Mesendoderm (in vitro differentiated cells): ENCODE results near the gene P2RY6.

Experiments
- DNase-seq: peaks from one replicate; pipeline ENCODE4 v3.0.0; 2013
- H2AK5ac ChIP-seq: 2 replicates; pipeline ENCODE4 v1.6.1; 2013; ENCODE audit warnings: low read length, inconsistent platforms
- H2BK120ac ChIP-seq: 2 replicates; pipeline ENCODE4 v1.6.1; 2013; ENCODE audit warnings: low read depth, mild to moderate bottlenecking, low read length, moderate library complexity, mixed read lengths
- H2BK15ac ChIP-seq: replicated peaks from 2 replicates; pipeline ENCODE4 v1.6.1; 2013; ENCODE audit warnings: low read depth, mild to moderate bottlenecking, moderate library complexity
- H2BK5ac ChIP-seq: 2 replicates; pipeline ENCODE4 v1.6.1; 2013; ENCODE audit warnings: low read length, inconsistent platforms
- H3K18ac ChIP-seq: 2 replicates; pipeline ENCODE4 v1.6.1; 2013; ENCODE audit warnings: mild to moderate bottlenecking, low read length, mixed read lengths
- H3K23ac ChIP-seq: one replicate; pipeline ENCODE4 v1.6.1; 2013; ENCODE audit warnings: low read length
- H3K27ac ChIP-seq: 2 replicates; pipeline ENCODE4 v1.5.1; 2013; ENCODE audit warnings: low read depth, mild to moderate bottlenecking, inconsistent platforms, low read length, moderate library complexity
- H3K27me3 ChIP-seq: 2 replicates; pipeline ENCODE4 v1.6.1; 2013; ENCODE audit warnings: low read length, control low read depth, mild to moderate bottlenecking, inconsistent platforms; ENCODE audit not compliant: insufficient read depth, poor library complexity
- H3K36me3 ChIP-seq: 2 replicates; pipeline ENCODE4 v1.6.1; 2013; ENCODE audit warnings: low read length, inconsistent platforms; ENCODE audit not compliant: control insufficient read depth, insufficient read depth
- H3K4ac ChIP-seq: one replicate; pipeline ENCODE4 v1.6.1; 2013; ENCODE audit warnings: low read depth, mild to moderate bottlenecking, low read length, moderate library complexity
- H3K4me1 ChIP-seq: 2 replicates; pipeline ENCODE4 v1.6.1; 2013; ENCODE audit warnings: low read depth, low read length, inconsistent platforms; ENCODE audit not compliant: control insufficient read depth
- H3K4me2 ChIP-seq: 2 replicates; pipeline ENCODE4 v1.6.1; 2013; ENCODE audit warnings: low read length
- H3K4me3 ChIP-seq: 2 replicates; pipeline ENCODE4 v1.5.1; 2013; ENCODE audit warnings: mild to moderate bottlenecking, low read length
- H3K56ac ChIP-seq: one replicate; pipeline ENCODE4 v1.6.1; 2013; ENCODE audit warnings: low read length
- H3K79me1 ChIP-seq: 2 replicates; pipeline ENCODE4 v1.6.1; 2013; ENCODE audit warnings: low read length, inconsistent platforms
- H3K79me2 ChIP-seq: 2 replicates; pipeline ENCODE4 v1.6.1; 2013; ENCODE audit warnings: mild to moderate bottlenecking, low read length; ENCODE audit not compliant: control insufficient read depth, insufficient read depth
- H3K9ac ChIP-seq: 2 replicates; pipeline ENCODE4 v1.6.1; 2013; ENCODE audit warnings: low read length, inconsistent platforms
- H4K5ac ChIP-seq: one replicate; pipeline ENCODE4 v1.6.1; 2013; ENCODE audit warnings: low read length
- H4K8ac ChIP-seq: one replicate; pipeline ENCODE4 v1.6.1; 2013; ENCODE audit warnings: low read depth, mild to moderate bottlenecking, control low read depth, low read length, moderate library complexity
- WGBS: extraction: QIAGEN DNeasy Blood & Tissue Kit; methylation state at CpG from one replicate; pipeline ENCODE4 v1.1.7; 2013; ENCODE audit warnings: low lambda C conversion rate, missing lambda C conversion rate; ENCODE audit not compliant: insufficient coverage; ENCODE audit errors: extremely low coverage; 5-methylcytosine and 5-hydroxymethylcytosine counted together

P2RY6 gene

GRCh38 chr11:73236205-73236765, 35.9 kb upstream of the P2RY6 start:
- Histone ChIP-seq H2BK120ac (no peak overlapping the region), H3K4ac (no peak overlapping the region), H3K36me3 (no peaks in the 10 kb centered on the region), H3K18ac (no peak overlapping the region), H3K4me3 (no peak overlapping the region), H2AK5ac (no peak overlapping the region), H3K9ac (no peak overlapping the region), H2BK5ac (no peak overlapping the region), H3K27me3 (no peaks in the 10 kb centered on the region), H2BK15ac (no peak overlapping the region), H3K27ac (no peak overlapping the region), H3K23ac (no peak overlapping the region), H4K5ac (no peak overlapping the region), H4K8ac (no peak overlapping the region), H3K4me2 (no peak overlapping the region), H3K79me2 (no peaks in the 10 kb centered on the region), H3K4me1 (no peaks in the 10 kb centered on the region), H3K56ac (no peak overlapping the region), H3K79me1 (no peaks in the 10 kb centered on the region)
- no peak for DNase-seq
- no CpG with 5 or more reads among the region's 4 CpGs for WGBS

GRCh38 chr11:73236854-73237253, 35.3 kb upstream of the P2RY6 start:
- H3K79me2 ChIP-seq, result no peaks in the 10 kb centered on the region
- no peaks in the 10 kb centered on the region for H3K4me1 ChIP-seq
- H3K4me2 ChIP-seq, result no peak overlapping the region
- no peak overlapping the region for H3K18ac ChIP-seq
- no peak overlapping the region for H2AK5ac ChIP-seq
- no peaks in the 10 kb centered on the region for H3K27me3 ChIP-seq
- no peak overlapping the region for H2BK5ac ChIP-seq
- WGBS, result no CpG with 5 or more reads among the region's 6 CpGs
- H2BK15ac ChIP-seq, result no peak overlapping the region
- H4K8ac ChIP-seq, result no peak overlapping the region
- peak; percentile 77 for DNase-seq
- H3K23ac ChIP-seq, result no peak overlapping the region
- H3K27ac ChIP-seq, result no peak overlapping the region
- H3K36me3 ChIP-seq, result no peaks in the 10 kb centered on the region
- no peak overlapping the region for H3K56ac ChIP-seq
- H3K4me3 ChIP-seq, result no peak overlapping the region
- H3K79me1 ChIP-seq, result no peaks in the 10 kb centered on the region
- no peak overlapping the region for H3K4ac ChIP-seq
- H3K9ac ChIP-seq, result no peak overlapping the region
- no peak overlapping the region for H2BK120ac ChIP-seq
- H4K5ac ChIP-seq, result no peak overlapping the region

- Histone ChIP-seq H3K56ac (no peak overlapping the region), H3K27ac (no peak overlapping the region), H2BK5ac (no peak overlapping the region), H3K79me1 (no peaks in the 10 kb centered on the region), H3K9ac (no peak overlapping the region), H4K8ac (no peak overlapping the region), H2BK120ac (no peak overlapping the region), H3K4me2 (no peak overlapping the region), H4K5ac (no peak overlapping the region), H2AK5ac (no peak overlapping the region), H3K4me1 (no peaks in the 10 kb centered on the region), H3K27me3 (no peaks in the 10 kb centered on the region), H3K4ac (no peak overlapping the region), H3K23ac (no peak overlapping the region), H2BK15ac (no peak overlapping the region), H3K79me2 (no peaks in the 10 kb centered on the region), H3K4me3 (no peak overlapping the region), H3K36me3 (no peaks in the 10 kb centered on the region), H3K18ac (no peak overlapping the region)
- no peak for DNase-seq
- no CpG with 5 or more reads among the region's 10 CpGs for WGBS
Observed at GRCh38 chr11:73237471-73238290, 34.5 kb upstream of the P2RY6 start.

- Histone ChIP-seq H3K4me2 (no peak overlapping the region), H3K27me3 (no peaks in the 10 kb centered on the region), H3K4me3 (no peak overlapping the region), H3K9ac (no peak overlapping the region), H4K5ac (no peak overlapping the region), H3K27ac (no peak overlapping the region), H2BK120ac (no peak overlapping the region), H4K8ac (no peak overlapping the region), H2BK5ac (no peak overlapping the region), H3K36me3 (no peaks in the 10 kb centered on the region), H2AK5ac (no peak overlapping the region), H3K56ac (peak overlapping the region; percentile 15), H3K4ac (no peak overlapping the region), H3K79me2 (no peaks in the 10 kb centered on the region), H3K79me1 (no peaks in the 10 kb centered on the region), H3K23ac (no peak overlapping the region), H2BK15ac (no peak overlapping the region), H3K4me1 (no peaks in the 10 kb centered on the region), H3K18ac (no peak overlapping the region)
- WGBS, result no CpG with 5 or more reads among the region's 6 CpGs
- no peak for DNase-seq
Observed at GRCh38 chr11:73239111-73239521, 33.0 kb upstream of the P2RY6 start.

- Histone ChIP-seq H3K56ac (no peak overlapping the region), H3K18ac (no peak overlapping the region), H2BK120ac (no peak overlapping the region), H3K36me3 (no peaks in the 10 kb centered on the region), H3K4me3 (no peak overlapping the region), H3K27me3 (no peaks in the 10 kb centered on the region), H2BK15ac (no peak overlapping the region), H3K27ac (no peak overlapping the region), H3K23ac (no peak overlapping the region), H3K79me1 (no peaks in the 10 kb centered on the region), H3K9ac (no peak overlapping the region), H3K4ac (no peak overlapping the region), H4K8ac (no peak overlapping the region), H3K4me2 (no peak overlapping the region), H2BK5ac (no peak overlapping the region), H2AK5ac (no peak overlapping the region), H4K5ac (no peak overlapping the region), H3K79me2 (no peaks in the 10 kb centered on the region), H3K4me1 (no peaks in the 10 kb centered on the region)
- no CpG with 5 or more reads among the region's 7 CpGs for WGBS
- DNase-seq, result peak; percentile 52
Observed at GRCh38 chr11:73239571-73240189, 32.5 kb upstream of the P2RY6 start.
